ENCODE results near the gene LNX1. TPM values are rescaled to one million over a fixed set of nuclear protein-coding genes. Genes with fewer than 3 reads are reported as not detected.
A peak's percentile ranks its signal among the peaks of the same experiment; 100 is the strongest.

Gene LNX1
- total RNA-seq, 1 experiment from 2014 or later, result 9.3 TPM

DNA sequence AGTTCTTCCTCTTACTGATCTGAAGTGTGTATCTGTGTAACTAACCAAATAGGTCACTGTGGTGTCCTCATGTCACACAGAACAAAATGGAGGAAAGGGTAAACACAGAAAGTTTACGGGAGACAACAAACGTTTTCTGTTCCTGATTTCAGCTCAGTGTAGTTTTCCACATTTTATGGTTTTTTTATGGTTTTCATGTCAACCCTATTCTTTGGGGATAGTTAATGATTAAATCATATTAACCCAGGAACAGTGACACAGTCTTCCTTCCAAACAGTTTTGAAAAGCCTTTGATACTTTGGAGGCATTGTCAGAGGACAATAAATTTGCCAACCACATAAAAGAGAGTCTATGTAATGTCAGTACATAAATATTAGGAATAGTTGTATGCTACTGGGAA, 4.2 kb downstream of the LNX1 start:
- Histone ChIP-seq H3K4me1 (peaks cover 47% of the 10 kb centered on the region), H3K36me3 (ENCODE audit: control insufficient read depth, insufficient read depth, low read length) (no peaks in the 10 kb centered on the region), H3K9me3 (no peaks in the 10 kb centered on the region), H3K27me3 (replicated peaks; ENCODE audit: control insufficient read depth, insufficient read depth, low read length) (no peaks in the 10 kb centered on the region), H3K4me3 (ENCODE audit: low read depth, low read length) (no peak overlapping the region)
- peak overlapping the region; percentile 35 for H3K4me3 Mint-ChIP-seq (ENCODE audit: unreplicated experiment)
- intact Hi-C loops (cut with micrococcal nuclease; ENCODE audit: unreplicated experiment), result no loop called here
- ChIA-PET CTCF (no interaction called here), POLR2A (no interaction called here)
- no TSS peak for BruUV-seq (replicated peaks)
- no peaks in the 10 kb centered on the region for H3K27me3 Mint-ChIP-seq (ENCODE audit: insufficient read depth, unreplicated experiment)
- peaks cover 60% of the 10 kb centered on the region for H3K4me1 Mint-ChIP-seq (ENCODE audit: low read depth, unreplicated experiment)
- TF ChIP-seq, protein P1, sequence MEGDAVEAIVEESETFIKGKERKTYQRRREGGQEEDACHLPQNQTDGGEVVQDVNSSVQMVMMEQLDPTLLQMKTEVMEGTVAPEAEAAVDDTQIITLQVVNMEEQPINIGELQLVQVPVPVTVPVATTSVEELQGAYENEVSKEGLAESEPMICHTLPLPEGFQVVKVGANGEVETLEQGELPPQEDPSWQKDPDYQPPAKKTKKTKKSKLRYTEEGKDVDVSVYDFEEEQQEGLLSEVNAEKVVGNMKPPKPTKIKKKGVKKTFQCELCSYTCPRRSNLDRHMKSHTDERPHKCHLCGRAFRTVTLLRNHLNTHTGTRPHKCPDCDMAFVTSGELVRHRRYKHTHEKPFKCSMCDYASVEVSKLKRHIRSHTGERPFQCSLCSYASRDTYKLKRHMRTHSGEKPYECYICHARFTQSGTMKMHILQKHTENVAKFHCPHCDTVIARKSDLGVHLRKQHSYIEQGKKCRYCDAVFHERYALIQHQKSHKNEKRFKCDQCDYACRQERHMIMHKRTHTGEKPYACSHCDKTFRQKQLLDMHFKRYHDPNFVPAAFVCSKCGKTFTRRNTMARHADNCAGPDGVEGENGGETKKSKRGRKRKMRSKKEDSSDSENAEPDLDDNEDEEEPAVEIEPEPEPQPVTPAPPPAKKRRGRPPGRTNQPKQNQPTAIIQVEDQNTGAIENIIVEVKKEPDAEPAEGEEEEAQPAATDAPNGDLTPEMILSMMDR (IDR thresholded peaks at IDR 0.05; ENCODE audit: insufficient read depth in 1 of 2, low read depth in 1 of 2, low read length in 1 of 2, severe bottlenecking in 1 of 2, unreplicated experiment in 1 of 2), result no peak
- no peaks in the 10 kb centered on the region for H3K9me3 Mint-ChIP-seq (ENCODE audit: unreplicated experiment)
- peak overlapping the region; percentile 61 for H3K27ac Mint-ChIP-seq (ENCODE audit: unreplicated experiment)
- H3K36me3 Mint-ChIP-seq (ENCODE audit: insufficient read depth, unreplicated experiment), result peaks cover 12% of the 10 kb centered on the region
- DNase-seq, result peak in 1 of 2 experiments; percentile 37

DNA sequence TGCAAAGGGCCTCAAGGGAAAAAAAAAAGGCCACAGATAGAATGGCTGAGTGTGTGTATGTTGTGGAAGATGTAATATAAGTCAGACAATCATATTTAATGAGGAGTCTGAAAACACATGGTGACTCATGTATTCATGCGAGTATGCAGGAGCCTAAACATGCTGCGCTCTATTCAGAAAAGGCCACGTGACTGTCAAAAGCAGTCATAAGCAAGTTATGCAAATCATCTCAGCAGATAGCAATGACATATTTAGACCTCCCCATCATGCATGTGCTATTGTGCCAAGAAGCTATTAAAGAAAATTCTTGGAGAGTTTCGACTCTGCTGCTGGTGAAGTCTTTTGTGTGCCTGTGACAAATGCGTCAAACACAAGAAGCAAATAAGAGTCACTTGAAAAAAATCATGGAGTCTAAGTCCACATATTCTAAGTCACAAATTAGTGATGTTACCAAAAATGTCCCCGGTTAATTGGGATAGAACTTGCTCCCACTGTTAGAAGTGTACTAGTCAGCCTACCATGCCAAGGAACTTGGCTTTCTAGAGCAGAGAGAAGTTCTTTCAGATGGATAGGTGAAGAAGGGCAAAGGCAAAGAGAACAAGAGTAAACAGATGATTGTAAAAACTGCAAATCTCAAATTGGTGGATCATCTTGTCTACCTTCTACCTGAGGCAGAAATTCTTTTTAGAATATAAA, 5.0 kb downstream of the LNX1 start:
- no peaks in the 10 kb centered on the region for H3K9me3 ChIP-seq

DNA sequence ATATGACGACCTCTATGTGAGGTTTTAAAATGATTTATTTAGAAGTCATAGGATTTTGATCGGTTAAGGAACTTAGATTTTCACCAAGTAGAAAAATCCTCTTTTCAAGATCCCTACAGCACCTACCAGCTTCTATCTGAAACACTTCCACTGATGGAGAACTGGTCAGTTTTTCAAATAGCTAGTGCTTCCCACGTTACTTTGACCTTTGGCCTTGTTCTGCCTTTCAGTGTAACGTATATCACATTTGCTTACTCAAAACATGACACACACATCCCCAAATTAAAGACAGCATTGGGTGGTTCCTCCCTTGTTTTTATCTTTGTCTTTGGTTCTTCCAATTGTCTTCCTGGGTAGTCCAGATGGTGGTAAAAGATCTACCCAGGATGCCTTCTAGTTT, 6.6 kb downstream of the LNX1 start:
- H3K4me3 ChIP-seq (ENCODE audit: low read depth, low read length), result no peak overlapping the region
- Mint-ChIP-seq H3K9me3 (ENCODE audit: unreplicated experiment) (no peaks in the 10 kb centered on the region), H3K27ac (ENCODE audit: unreplicated experiment) (no peak overlapping the region), H3K36me3 (ENCODE audit: insufficient read depth, unreplicated experiment) (no peaks in the 10 kb centered on the region), H3K4me1 (ENCODE audit: low read depth, unreplicated experiment) (peaks cover 54% of the 10 kb centered on the region), H3K4me3 (ENCODE audit: unreplicated experiment) (no peak overlapping the region), H3K27me3 (ENCODE audit: insufficient read depth, unreplicated experiment) (no peaks in the 10 kb centered on the region)
- no peaks in the 10 kb centered on the region for H3K27me3 ChIP-seq (replicated peaks; ENCODE audit: control insufficient read depth, insufficient read depth, low read length)
- no peaks in the 10 kb centered on the region for H3K9me3 ChIP-seq
- peaks cover 34% of the 10 kb centered on the region for H3K4me1 ChIP-seq
- POLR2A ChIA-PET, result no interaction called here
- TF ChIP-seq, protein P1 (IDR thresholded peaks at IDR 0.05; ENCODE audit: insufficient read depth in 1 of 2, low read depth in 1 of 2, low read length in 1 of 2, severe bottlenecking in 1 of 2, unreplicated experiment in 1 of 2), result no peak
- intact Hi-C loops (cut with micrococcal nuclease; ENCODE audit: unreplicated experiment), result no loop called here
- CTCF ChIA-PET, result no interaction called here
- no TSS peak for BruUV-seq (replicated peaks)
- DNase-seq, result no peak
- no peaks in the 10 kb centered on the region for H3K36me3 ChIP-seq (ENCODE audit: control insufficient read depth, insufficient read depth, low read length)

More for the DNA sequence above, 5.0 kb downstream of the LNX1 start:
- Mint-ChIP-seq H3K4me3 (ENCODE audit: unreplicated experiment) (peak overlapping the region; percentile 35), H3K27me3 (ENCODE audit: insufficient read depth, unreplicated experiment) (no peaks in the 10 kb centered on the region), H3K4me1 (ENCODE audit: low read depth, unreplicated experiment) (peaks cover 59% of the 10 kb centered on the region), H3K9me3 (ENCODE audit: unreplicated experiment) (no peaks in the 10 kb centered on the region), H3K27ac (ENCODE audit: unreplicated experiment) (peak overlapping the region; percentile 61), H3K36me3 (ENCODE audit: insufficient read depth, unreplicated experiment) (peaks cover 9% of the 10 kb centered on the region)
- H3K36me3 ChIP-seq (ENCODE audit: control insufficient read depth, insufficient read depth, low read length), result no peaks in the 10 kb centered on the region
- no peak for DNase-seq
- POLR2A ChIA-PET, result no interaction called here
- no TSS peak for BruUV-seq (replicated peaks)
- H3K4me3 ChIP-seq (ENCODE audit: low read depth, low read length), result no peak overlapping the region
- H3K27me3 ChIP-seq (replicated peaks; ENCODE audit: control insufficient read depth, insufficient read depth, low read length), result no peaks in the 10 kb centered on the region
- TF ChIP-seq, protein P1 (IDR thresholded peaks at IDR 0.05; ENCODE audit: insufficient read depth in 1 of 2, low read depth in 1 of 2, low read length in 1 of 2, severe bottlenecking in 1 of 2, unreplicated experiment in 1 of 2), result no peak
- intact Hi-C loops (cut with micrococcal nuclease; ENCODE audit: unreplicated experiment), result no loop called here
- CTCF ChIA-PET, result no interaction called here
- H3K4me1 ChIP-seq, result peaks cover 42% of the 10 kb centered on the region
